HG02588 (cell line): Measurements from ENCODE around the gene SPRED1.
"Not testable (repeated sequence)": the region's sequence is repeated elsewhere in the genome, so short reads cannot be mapped to it uniquely, and the experiment has no call there.

Source experiments
- ATAC-seq: cut with Tn5 transposase; IDR thresholded peaks from one replicate; pipeline ENCODE4 v1.9.1; 2021; ENCODE audit warnings: mild to moderate bottlenecking, moderate library complexity; ENCODE audit not compliant: unreplicated experiment

SPRED1 gene

DNA sequence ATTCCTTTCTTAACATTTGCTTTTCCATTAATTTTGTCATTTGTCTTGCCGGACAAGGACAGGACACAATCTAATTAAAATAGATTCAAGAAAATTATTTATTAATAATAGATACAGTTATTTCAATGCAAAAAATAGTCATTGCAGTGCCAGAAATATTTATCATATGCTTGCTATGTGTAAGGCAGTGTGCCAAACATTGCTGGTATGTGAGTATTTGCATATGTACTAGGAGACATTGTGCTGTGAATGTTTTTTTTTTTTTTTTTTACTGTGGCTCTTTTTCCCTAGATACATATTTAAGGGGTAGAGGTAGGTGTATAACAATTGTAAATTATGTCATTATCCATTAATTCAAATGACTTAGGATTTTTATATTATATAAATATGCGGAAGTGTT is 23.3 kb downstream of the SPRED1 start:
- no peak for ATAC-seq

DNA sequence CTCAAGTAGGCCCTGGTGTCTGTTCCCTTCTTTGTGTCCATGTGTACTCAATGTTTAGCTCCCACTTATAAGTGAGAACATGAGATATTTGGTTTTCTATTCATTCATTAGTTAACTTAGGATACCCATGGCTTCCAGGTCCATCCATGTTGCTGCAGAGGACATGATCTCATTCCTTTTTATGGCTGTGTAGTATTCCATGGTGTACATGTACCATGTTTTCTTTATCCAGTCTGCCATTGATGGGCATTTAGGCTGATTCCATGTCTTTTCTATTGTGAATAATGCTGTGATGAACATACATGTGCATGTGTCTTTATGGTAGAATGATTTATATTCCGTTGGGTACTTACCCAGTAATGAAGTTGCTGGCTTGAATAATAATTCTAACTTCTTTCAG is 24.6 kb downstream of the SPRED1 start:
- ATAC-seq = not testable (repeated sequence)

DNA sequence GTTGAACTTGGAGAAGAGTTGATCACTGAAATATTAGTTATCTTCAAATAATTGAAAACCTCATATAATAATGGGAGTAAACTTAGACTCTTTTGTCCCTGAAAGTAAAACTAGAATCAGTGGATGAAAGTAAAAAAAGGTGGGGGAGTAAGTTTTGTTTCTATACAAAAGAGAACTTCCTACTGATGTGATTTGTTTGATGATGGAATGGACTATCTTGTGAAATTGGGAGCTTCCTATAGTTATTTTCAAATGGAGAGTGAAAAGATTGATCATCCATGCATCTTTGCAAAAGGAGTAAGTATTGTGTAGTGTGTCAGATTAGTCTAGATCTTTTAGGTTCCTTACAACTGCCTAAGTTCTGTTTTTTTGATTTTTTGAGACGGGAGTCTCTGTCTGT is 28.4 kb downstream of the SPRED1 start:
- no peak for ATAC-seq

DNA sequence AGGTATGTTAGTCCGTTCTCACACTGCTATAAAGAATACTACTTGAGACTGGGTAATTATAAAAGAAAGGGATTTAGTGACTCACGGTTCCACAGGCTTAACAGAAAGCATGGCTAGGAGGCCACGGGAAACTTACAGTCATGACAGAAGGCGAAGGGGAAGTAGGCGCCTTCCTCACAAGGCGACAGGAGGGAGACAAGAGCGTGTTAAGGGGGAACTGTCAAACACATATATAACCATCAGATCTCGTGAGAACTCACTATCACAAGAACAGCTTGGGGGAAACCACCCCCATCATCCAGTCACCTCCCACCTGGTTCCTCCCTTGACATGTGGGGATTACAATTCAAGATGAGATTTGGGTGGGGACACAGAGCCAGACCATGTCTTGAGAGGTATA is 30.4 kb downstream of the SPRED1 start:
- no peak for ATAC-seq

DNA sequence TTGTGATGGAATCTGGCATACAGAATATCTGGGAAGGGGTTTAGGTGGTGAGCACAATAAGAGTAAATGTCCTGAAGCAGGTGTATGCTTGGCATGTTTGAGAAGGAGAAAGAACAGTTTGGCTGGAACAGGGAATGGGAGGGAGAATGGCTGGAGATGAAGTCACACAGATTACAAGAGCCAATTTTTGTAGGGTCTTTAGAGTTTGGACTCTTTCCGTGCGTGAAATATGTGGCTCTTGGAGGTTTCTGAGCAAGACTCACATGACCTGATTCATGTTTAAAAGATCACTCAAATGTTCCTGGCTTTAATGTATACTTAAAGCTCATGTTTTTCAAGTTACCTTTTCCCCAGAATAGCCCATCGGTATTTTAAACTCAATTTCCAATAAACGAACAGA is 32.8 kb downstream of the SPRED1 start:
- ATAC-seq = no peak

DNA sequence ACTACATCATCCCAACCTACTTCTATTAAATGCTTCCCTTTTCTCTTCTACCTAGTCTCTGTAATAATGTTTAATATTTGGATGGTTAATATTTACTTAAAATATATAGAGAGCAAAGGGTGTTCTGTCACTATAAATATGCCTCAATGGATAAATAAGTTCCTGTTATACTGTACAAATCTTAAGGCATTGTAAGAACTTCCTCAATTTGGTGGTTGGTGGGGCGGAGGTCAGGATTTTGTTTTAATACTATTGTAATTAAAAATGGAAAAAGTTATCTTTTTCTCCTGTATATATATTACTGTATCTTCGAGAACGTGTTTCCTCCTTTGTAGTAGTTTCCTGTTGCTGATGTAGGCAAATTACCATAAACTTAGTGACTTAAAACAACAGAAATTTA is 41.5 kb downstream of the SPRED1 start:
- ATAC-seq = no peak

DNA sequence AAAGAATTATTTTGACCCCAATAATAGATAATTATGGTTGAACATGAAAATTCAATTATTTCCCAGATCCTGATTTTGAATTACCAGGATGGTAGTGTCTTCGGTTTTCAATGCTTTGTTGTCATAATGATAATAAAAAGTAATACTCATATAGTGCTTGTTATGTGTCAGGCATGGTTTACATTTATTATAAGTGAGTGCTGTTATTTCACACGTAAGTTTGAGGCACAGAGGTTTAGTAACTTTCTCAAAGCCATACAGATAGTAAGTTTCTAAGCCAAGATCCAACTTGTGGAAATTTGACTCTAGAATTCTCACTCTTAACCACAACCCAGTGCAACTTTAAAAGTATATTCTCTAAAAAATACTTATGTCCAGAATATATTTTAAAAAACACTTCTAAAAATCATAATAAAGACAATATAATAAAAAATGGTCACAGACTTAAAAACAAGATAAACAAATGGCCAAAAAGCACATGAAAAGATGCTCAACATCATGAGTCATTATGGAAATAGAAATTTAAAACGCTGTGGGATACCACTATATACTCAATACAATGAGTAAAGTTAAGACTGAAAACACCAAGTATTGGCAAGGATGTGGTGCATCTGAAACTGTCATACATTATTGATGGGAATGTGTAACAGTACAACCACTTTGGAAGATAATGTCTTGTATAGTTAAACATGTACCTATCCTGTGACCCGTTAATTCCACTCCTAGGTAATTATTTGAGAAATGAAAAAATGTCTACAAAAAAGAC is 45.2 kb downstream of the SPRED1 start:
- ATAC-seq = peak; percentile 65

DNA sequence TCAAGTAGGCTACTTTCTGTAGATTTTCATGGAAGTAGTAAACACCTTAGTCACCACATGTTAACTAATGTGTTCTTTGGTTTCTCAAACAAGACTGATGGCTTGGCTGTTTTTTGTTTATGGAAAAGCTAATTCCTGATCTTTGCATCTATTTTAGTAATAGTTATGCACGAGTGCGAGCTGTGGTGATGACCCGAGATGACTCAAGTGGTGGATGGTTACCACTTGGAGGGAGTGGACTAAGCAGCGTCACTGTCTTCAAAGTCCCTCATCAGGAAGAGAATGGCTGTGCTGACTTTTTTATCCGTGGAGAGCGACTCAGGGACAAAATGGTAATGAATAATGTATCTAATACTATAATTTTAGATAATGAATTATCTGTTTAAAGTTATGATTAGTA is 46.6 kb downstream of the SPRED1 start:
- ATAC-seq = no peak

DNA sequence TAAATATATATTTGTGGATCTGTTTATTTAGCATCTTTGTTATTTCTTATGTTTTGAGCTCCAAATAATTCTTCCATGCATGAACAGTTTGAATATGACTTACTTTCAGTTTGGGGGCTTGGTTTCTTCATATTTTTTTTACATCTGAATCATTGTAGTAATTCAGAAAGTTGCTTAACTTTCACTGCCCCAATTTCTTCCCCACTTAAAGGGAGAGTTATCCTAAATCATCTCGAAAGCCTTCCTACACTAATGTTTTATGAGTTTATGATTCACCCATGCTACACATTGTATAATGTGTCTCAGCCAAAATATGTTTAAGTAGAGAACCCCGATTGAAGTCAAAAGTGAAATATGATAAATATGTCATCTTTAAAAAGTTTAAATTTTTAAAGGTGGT is 47.8 kb downstream of the SPRED1 start:
- no peak for ATAC-seq

DNA sequence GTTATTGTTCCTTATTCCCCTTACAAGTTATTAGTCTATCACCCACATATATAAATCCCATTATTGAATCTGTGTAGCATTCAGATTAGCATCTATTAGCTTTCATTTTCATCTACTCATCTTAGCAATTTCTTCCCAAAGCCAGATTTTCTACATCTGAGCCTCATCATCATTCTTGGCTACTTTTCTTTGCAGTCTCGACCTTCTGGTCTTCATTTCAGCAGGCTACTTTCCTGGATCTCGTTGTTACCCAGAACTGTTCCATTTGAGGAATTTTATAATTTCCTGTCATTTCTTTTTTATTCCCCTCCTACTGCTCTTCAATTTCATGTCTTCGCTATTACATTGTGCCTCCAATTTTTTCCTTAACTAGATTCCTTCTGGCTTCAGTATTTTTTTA is 51.8 kb downstream of the SPRED1 start:
- no peak for ATAC-seq

DNA sequence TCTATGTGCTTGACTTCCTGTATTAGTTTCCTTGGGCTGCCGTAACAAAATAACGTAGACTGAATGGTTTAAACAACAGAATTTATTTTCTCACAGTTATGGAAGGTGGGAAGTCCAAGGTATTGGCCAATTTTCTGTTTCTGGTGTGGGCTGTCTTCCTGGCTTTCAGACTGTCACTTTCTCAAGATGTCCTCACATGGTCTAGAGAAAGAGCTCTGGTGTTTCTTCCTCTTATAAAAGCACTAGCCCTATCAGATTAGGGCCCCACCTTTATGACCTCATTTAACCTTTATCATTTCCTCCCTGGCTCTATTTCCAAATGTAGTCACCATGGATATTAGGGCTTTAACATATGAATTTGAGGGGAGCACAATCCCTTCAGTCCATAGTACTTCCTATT is 54.6 kb downstream of the SPRED1 start:
- ATAC-seq = no peak

DNA sequence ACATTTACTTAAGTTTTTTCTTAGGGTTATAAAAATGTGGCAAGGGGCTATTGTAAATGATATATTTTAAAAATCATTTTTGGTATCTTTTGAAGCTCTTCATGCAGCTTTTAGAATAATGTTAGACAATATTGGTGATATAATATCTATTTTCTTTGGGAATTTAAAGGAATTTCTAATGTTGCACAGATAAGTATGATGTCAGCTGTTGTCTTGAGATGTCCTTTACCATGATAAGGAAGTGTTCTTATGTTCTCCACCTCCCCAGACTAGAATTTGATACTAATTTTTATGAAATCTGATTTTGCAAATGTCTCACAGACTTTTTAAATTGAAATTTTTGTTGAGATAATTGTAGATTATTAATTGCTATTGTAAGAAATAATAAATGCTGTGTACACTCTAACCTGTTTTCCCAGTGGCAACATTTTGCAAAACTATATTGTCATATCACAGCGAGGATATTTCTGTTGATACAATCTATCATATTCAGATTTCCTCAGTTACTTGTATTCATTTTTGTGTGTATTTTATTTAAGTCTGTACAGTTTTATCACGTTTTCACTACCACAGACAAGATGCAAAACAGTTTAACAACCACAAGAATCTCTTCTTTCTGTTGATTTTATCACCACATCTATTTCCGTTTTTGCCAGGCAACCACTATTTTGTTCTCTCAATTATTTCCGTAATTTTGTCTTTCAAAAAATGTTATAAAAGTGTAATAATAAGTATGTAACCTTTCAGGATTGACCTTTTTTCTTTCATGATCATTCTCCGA is 55.4 kb downstream of the SPRED1 start:
- ATAC-seq = no peak

DNA sequence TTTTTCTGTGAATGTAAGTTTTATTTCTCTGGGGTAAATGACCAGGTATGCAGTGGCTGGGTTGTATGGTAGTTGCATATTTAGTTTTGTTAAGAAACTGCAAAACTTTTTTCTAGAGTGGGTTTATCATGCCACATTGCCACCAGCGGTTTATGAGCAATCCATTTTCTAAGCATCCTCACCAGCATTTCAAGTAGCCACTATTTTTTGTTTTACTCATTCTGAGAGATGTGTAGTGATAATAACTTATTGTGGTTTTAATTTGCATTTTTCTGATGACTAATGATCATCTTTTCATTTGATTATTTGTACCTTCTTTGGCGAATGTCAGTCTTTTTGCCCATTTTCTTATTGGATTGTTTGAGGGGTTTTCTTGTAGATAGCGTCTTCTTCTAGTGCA is 56.2 kb downstream of the SPRED1 start:
- ATAC-seq = no peak

DNA sequence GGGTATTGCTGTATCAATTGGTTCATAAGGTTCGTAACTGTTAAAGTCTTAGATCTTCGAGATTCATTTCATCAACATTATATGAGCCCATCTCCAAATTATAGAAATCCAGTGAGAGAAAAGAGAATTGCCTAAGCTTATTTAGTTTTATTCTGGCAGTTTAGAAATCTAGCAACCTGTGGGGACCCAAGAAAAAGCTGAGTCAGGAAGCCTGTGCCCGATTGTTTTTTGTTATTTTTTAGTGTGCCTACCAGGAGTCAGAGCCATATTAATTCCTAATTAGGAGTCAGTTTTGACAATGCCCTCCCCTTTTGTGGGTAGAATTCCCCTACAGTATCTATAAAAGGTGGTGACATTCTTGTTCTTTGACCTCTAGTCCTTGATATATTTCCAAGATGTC is 59.6 kb downstream of the SPRED1 start:
- ATAC-seq = no peak

DNA sequence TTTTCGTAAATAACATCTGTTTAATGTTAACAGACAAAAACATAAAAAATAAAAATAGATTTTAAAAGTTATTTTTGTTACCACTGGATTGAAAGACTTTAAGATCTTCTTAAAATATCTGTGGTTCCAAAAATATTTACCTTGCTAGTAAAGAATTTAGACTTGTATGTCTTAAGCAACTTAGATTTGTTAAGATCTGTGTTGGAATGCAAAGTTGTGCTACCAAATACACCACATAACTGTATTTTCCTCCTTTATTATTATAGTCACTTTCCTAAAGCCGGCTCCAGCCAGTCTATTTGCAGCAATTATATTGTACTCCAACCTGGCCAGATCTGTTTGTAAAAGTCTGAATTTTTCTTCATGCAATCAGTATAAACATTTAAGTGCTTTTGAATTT is 63.7 kb downstream of the SPRED1 start:
- ATAC-seq = no peak

DNA sequence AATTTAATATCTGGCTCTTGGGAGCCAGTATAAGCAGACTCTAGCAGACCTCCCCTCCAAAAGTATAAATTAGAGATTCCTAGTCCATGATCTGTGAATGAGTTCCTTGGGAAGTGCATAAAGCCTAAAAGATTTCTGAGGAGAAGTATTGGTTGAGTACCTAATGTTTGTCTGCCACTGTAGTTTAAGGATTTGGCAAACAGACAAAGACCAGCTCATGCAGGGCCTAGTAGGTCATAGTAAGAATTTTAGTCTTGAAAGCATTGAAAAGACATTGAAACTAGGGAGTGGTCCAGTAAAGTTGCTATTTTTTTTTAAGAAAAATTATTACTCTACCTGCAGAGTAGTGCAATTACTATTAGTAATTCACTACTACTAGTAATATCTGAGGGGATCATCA is 67.5 kb downstream of the SPRED1 start:
- ATAC-seq = no peak

DNA sequence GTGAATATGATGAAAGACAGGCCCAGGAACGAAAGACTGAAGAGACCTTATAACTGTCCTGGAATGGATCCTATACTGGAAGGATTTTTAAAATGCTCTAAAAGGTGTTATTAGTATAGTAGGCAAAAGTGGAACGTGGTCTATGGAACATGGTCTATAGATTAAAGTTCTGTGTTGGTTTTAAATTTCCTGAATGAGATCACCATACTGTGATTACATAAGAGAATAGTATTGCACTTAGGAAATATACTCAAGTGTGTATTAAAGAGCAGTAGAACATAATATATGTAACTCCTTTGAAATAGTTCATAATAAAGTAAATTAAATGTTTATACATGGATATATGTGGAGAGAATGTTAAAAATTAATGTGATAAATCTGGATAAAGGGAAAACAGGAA is 68.2 kb downstream of the SPRED1 start:
- no peak for ATAC-seq

DNA sequence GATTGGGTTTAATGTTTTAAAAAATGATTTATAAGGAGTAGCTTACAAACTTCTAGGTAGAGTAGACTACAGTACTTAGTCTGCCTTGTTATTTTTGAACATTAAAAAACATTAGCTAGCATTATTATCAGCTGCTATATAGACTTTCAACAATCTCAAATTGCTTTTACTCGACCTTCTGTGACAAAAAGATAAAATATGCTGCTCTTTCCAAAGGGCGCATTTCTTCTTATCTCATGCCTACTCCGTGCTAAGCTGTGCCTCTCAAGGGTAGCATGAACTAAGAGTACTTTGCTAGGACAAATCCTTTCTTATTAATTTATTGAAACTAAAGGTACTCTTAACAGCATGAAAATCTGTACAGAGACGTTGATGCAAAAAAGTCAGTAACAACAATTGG is 71.3 kb downstream of the SPRED1 start:
- ATAC-seq = no peak

DNA sequence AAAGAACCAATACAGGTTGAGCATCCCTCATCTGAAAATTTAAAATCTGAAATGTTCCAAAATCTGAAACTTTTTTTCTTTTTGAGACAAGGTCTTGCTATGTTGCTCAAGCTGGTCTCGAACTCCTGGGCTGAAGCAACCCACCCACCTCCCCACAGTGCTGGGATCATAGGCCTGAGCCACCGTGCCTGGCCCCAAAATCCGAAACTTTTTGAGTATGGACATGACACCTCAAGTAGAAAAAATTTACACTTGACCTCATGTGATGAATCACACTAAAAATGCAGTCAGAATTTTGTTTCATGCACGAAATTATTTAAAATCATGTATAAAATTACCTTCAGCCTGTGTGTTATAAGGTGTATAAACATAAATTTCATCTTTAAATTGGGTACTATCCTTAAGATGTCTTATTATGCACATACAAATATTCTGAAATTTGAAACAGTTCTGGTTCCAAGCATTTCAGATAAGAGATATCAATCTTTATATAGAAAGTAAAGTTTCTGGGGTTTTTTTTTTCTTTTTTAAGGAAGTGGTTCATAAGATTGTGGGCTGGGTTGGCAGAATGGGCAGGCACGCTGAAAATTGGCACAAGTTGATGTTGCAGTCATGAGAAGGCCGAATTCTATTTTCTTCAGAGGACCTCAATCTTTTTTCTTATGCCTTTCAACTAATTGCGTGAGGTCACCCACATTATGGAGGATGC is 72.5 kb downstream of the SPRED1 start:
- no peak for ATAC-seq

DNA sequence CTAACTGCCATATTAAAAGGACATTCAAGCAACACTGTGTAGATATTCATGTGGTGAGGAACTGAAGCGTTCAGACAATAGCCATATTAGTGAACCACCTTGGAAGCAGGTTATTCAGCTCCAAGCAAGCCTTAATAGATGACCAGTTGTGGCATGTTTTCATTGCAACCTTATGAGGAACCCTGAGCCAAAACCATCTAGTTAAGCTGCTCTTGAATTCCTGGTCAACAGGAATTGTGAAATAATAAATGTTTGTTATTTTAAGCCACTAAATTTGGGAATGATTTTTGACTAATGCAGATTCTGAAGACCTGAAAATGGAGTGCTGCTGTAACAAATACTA is 73.0 kb downstream of the SPRED1 start:
- no peak for ATAC-seq

DNA sequence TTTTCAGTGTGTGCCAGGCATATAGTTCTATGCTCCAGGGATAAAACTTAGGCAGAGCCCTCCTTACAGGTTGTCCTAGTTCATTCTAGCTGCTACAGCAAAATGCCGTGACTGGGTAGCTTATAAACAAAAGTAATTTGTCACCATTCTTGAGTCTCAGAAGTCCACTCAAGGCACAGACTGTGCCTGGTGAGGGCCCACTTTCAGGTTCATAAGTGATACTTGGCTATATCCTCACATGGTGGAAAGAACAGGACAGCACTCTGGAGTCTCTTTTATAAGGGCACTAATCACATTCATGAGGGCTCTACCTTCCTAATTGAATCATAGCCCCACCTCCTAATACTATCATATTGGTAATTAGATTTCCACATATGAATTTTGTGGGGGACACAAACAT is 80.1 kb downstream of the SPRED1 start:
- ATAC-seq = no peak

DNA sequence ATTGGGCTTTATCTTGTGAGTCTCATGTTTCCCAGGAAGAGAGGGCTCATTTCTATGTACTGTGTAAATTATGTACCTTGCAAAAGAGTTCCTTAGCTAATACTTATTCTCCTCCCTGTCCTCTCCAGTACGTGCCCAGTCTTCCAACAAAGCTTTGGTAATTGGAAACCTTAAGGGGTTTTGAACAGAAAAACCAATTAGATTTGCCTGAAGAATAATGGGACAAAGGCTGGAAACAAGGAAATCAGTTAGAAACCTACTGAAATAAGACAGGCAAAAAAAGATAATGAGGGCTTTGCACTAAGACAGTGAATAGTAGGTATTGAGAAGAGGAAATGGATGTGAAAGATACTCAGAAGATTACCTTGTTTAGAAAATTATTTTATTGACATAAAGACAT is 82.5 kb downstream of the SPRED1 start:
- no peak for ATAC-seq
